Mucosa of rectum (tissue), 2 donors: ENCODE measurements around the gene CPA1.

Experiments
- H3K27ac ChIP-seq, 2 donors: one replicate each; pipeline ENCODE4 v1.7.0; 2013; ENCODE audit warnings: inconsistent platforms in 2 of 2, low read depth in 2 of 2, low read length in 2 of 2
- H3K27me3 ChIP-seq, 2 donors: one replicate each; pipeline ENCODE4 v1.7.0; 2013; ENCODE audit warnings: low read length in 2 of 2; ENCODE audit not compliant: control insufficient read depth in 2 of 2, insufficient read depth in 2 of 2
- H3K36me3 ChIP-seq, 2 donors: one replicate each; pipeline ENCODE4 v1.7.0; 2013; ENCODE audit warnings: low read length in 2 of 2; ENCODE audit not compliant: control insufficient read depth in 2 of 2, insufficient read depth in 2 of 2
- H3K4me1 ChIP-seq, 2 donors: one replicate each; pipeline ENCODE4 v1.7.0; 2013; ENCODE audit warnings: low read length in 2 of 2, mild to moderate bottlenecking in 1 of 2; ENCODE audit not compliant: control insufficient read depth in 2 of 2, insufficient read depth in 2 of 2
- H3K4me3 ChIP-seq, 2 donors: one replicate each; pipeline ENCODE4 v1.7.0; 2013; ENCODE audit warnings: low read length in 2 of 2
- H3K9ac ChIP-seq, 2 donors: one replicate each; pipeline ENCODE4 v1.7.0; 2013; ENCODE audit warnings: low read length in 2 of 2, low read depth in 1 of 2, mild to moderate bottlenecking in 1 of 2
- H3K9me3 ChIP-seq, 2 donors: one replicate each; pipeline ENCODE4 v1.7.0; 2013; ENCODE audit warnings: low read length in 2 of 2; ENCODE audit not compliant: control insufficient read depth in 2 of 2
- donor health status: healthy.
- donor health status: Normal muscosa, but diverticular disease.

The CPA1 gene

GRCh38 chr7:130409067-130409711 lies 28.9 kb downstream of the CPA1 start:
- Histone ChIP-seq H3K9me3 (no peaks in the 10 kb centered on the region), H3K36me3 (no peaks in the 10 kb centered on the region), H3K27me3 (no peaks in the 10 kb centered on the region), H3K9ac (no peak overlapping the region), H3K4me3 (no peak overlapping the region), H3K4me1 (no peaks in the 10 kb centered on the region), H3K27ac (no peak overlapping the region)

GRCh38 chr7:130409712-130410072 lies 29.4 kb downstream of the CPA1 start:
- H3K36me3 ChIP-seq: no peaks in the 10 kb centered on the region
- no peak overlapping the region for H3K27ac ChIP-seq
- no peak overlapping the region for H3K9ac ChIP-seq
- no peak overlapping the region for H3K4me3 ChIP-seq
- no peaks in the 10 kb centered on the region for H3K27me3 ChIP-seq
- H3K4me1 ChIP-seq: no peaks in the 10 kb centered on the region
- H3K9me3 ChIP-seq: no peaks in the 10 kb centered on the region

GRCh38 chr7:130410868-130411541 lies 30.7 kb downstream of the CPA1 start:
- no peak overlapping the region for H3K9ac ChIP-seq
- H3K4me3 ChIP-seq: no peak overlapping the region
- H3K27me3 ChIP-seq: no peaks in the 10 kb centered on the region
- H3K4me1 ChIP-seq: no peaks in the 10 kb centered on the region
- H3K9me3 ChIP-seq: no peaks in the 10 kb centered on the region
- no peaks in the 10 kb centered on the region for H3K36me3 ChIP-seq
- H3K27ac ChIP-seq: no peak overlapping the region

- H3K4me3 ChIP-seq: no peak overlapping the region
- no peaks in the 10 kb centered on the region for H3K27me3 ChIP-seq
- no peaks in the 10 kb centered on the region for H3K36me3 ChIP-seq
These were observed 32.9 kb downstream of the CPA1 start for GRCh38 chr7:130413201-130413600.

GRCh38 chr7:130415006-130415405 lies 34.7 kb downstream of the CPA1 start:
- Histone ChIP-seq H3K9me3 (no peaks in the 10 kb centered on the region), H3K36me3 (no peaks in the 10 kb centered on the region), H3K27ac (no peak overlapping the region)

More at GRCh38 chr7:130413201-130413600, 32.9 kb downstream of the CPA1 start:
- Histone ChIP-seq H3K9ac (no peak overlapping the region), H3K4me1 (no peaks in the 10 kb centered on the region), H3K27ac (no peak overlapping the region), H3K9me3 (no peaks in the 10 kb centered on the region)

GRCh38 chr7:130417213-130417612 lies 36.9 kb downstream of the CPA1 start:
- H3K27ac ChIP-seq: no peak overlapping the region
- no peaks in the 10 kb centered on the region for H3K27me3 ChIP-seq
- no peak overlapping the region for H3K4me3 ChIP-seq
- H3K9me3 ChIP-seq: no peaks in the 10 kb centered on the region
- no peak overlapping the region for H3K9ac ChIP-seq
- H3K36me3 ChIP-seq: no peaks in the 10 kb centered on the region
- H3K4me1 ChIP-seq: no peaks in the 10 kb centered on the region

More at GRCh38 chr7:130415006-130415405, 34.7 kb downstream of the CPA1 start:
- H3K27me3 ChIP-seq: no peaks in the 10 kb centered on the region
- H3K9ac ChIP-seq: no peak overlapping the region
- no peaks in the 10 kb centered on the region for H3K4me1 ChIP-seq
- H3K4me3 ChIP-seq: no peak overlapping the region

- H3K4me3 ChIP-seq: no peak overlapping the region
- no peaks in the 10 kb centered on the region for H3K4me1 ChIP-seq
- H3K27me3 ChIP-seq: no peaks in the 10 kb centered on the region
- no peaks in the 10 kb centered on the region for H3K36me3 ChIP-seq
- H3K27ac ChIP-seq: no peak overlapping the region
- no peaks in the 10 kb centered on the region for H3K9me3 ChIP-seq
- no peak overlapping the region for H3K9ac ChIP-seq
These were observed 38.0 kb downstream of the CPA1 start for GRCh38 chr7:130418306-130418705.

- no peaks in the 10 kb centered on the region for H3K9me3 ChIP-seq
- no peaks in the 10 kb centered on the region for H3K4me1 ChIP-seq
- H3K27ac ChIP-seq: no peak overlapping the region
- H3K4me3 ChIP-seq: no peak overlapping the region
- no peaks in the 10 kb centered on the region for H3K36me3 ChIP-seq
- no peaks in the 10 kb centered on the region for H3K27me3 ChIP-seq
- no peak overlapping the region for H3K9ac ChIP-seq
These were observed 39.4 kb downstream of the CPA1 start for GRCh38 chr7:130419658-130420057.

GRCh38 chr7:130420943-130421578 lies 40.8 kb downstream of the CPA1 start:
- no peaks in the 10 kb centered on the region for H3K27me3 ChIP-seq
- no peak overlapping the region for H3K27ac ChIP-seq
- H3K4me3 ChIP-seq: no peak overlapping the region
- H3K9ac ChIP-seq: no peak overlapping the region
- no peaks in the 10 kb centered on the region for H3K36me3 ChIP-seq
- no peaks in the 10 kb centered on the region for H3K9me3 ChIP-seq
- no peaks in the 10 kb centered on the region for H3K4me1 ChIP-seq

GRCh38 chr7:130421684-130422083 lies 41.4 kb downstream of the CPA1 start:
- no peaks in the 10 kb centered on the region for H3K9me3 ChIP-seq
- no peaks in the 10 kb centered on the region for H3K27me3 ChIP-seq
- H3K4me3 ChIP-seq: no peak overlapping the region
- no peak overlapping the region for H3K27ac ChIP-seq
- H3K4me1 ChIP-seq: no peaks in the 10 kb centered on the region
- no peak overlapping the region for H3K9ac ChIP-seq
- H3K36me3 ChIP-seq: no peaks in the 10 kb centered on the region
